H1 (cell line): ENCODE results near the gene CHRNA3. TPM values are rescaled to one million over a fixed set of nuclear protein-coding genes. Genes with fewer than 3 reads are reported as not detected.

Experiments
- CTCF ChIA-PET: fragments of 300-600 bp; sonication (Branson Sonifier 250); formaldehyde crosslinking; loops from one replicate; lab custom pipeline; 2021; ENCODE audit not compliant: partially characterized antibody; lab: Charles Lee
- POLR2A ChIA-PET: fragments of 300-600 bp; sonication (Branson Sonifier 250); formaldehyde crosslinking; loops from one replicate; lab custom pipeline; 2021; ENCODE audit warnings: inconsistent platforms; ENCODE audit not compliant: partially characterized antibody; lab: Charles Lee
- DNase-seq, 2 experiments: peaks; one replicate each; pipeline versions ENCODE4 v3.0.0 to v3.0.0-alpha.2; 2010 to 2022; ENCODE audit warnings: low spot score in 2 of 2, low read depth in 1 of 2, mixed read lengths in 1 of 2
- FAIRE-seq: peaks from 2 replicates; lab custom pipeline; 2011; peaks lifted over from hg19 to GRCh38; lab: Jason Lieb, UNC
- H2AFZ ChIP-seq: 2 replicates; pipeline ENCODE4 v1.8.1; 2012; ENCODE audit warnings: low read length, inconsistent platforms
- H2AK5ac ChIP-seq: 2 replicates; pipeline ENCODE4 v1.6.1; 2013; ENCODE audit warnings: low read depth, low read length
- H2BK120ac ChIP-seq: replicated peaks from 2 replicates; pipeline ENCODE3; 2013; ENCODE audit warnings: low read depth, low read length, inconsistent platforms
- H2BK12ac ChIP-seq: 2 replicates; pipeline ENCODE4 v1.6.1; 2013; ENCODE audit warnings: low read depth, low read length
- H2BK15ac ChIP-seq: 2 replicates; pipeline ENCODE4 v1.6.1; 2013; ENCODE audit warnings: low read length
- H2BK20ac ChIP-seq: 2 replicates; pipeline ENCODE4 v1.6.1; 2013; ENCODE audit warnings: low read length
- H2BK5ac ChIP-seq: 2 replicates; pipeline ENCODE4 v1.6.1; 2013; ENCODE audit warnings: low read depth, low read length
- H3K14ac ChIP-seq: 2 replicates; pipeline ENCODE4 v1.6.1; 2013; ENCODE audit warnings: inconsistent platforms; ENCODE audit not compliant: insufficient read length
- H3K18ac ChIP-seq: 2 replicates; pipeline ENCODE4 v1.6.1; 2013; ENCODE audit warnings: low read length; ENCODE audit errors: extremely low read depth
- H3K23ac ChIP-seq: 2 replicates; pipeline ENCODE4 v1.6.1; 2013; ENCODE audit warnings: inconsistent platforms; ENCODE audit not compliant: insufficient read length
- H3K23me2 ChIP-seq: 2 replicates; pipeline ENCODE4 v1.6.1; 2013; ENCODE audit warnings: low read depth, low read length
- H3K27ac ChIP-seq: 2 replicates; pipeline ENCODE4 v1.6.1; 2011; ENCODE audit warnings: low read depth, low read length, inconsistent platforms
- H3K27me3 ChIP-seq, 4 experiments: replicated peaks in 1 of 4; 1 replicate in 1 of 4; 2 replicates in 3 of 4; pipeline versions ENCODE4 v1.6.1 to v1.8.1; 2011 to 2013; ENCODE audit warnings: low read length in 3 of 4, mild to moderate bottlenecking in 3 of 4, inconsistent platforms in 2 of 4, mixed read lengths in 2 of 4, moderate library complexity in 1 of 4; ENCODE audit not compliant: control insufficient read depth in 3 of 4, insufficient read depth in 3 of 4; ENCODE audit errors: extremely low read depth in 1 of 4
- H3K36me3 ChIP-seq, 4 experiments: 2 replicates each; pipeline versions ENCODE4 v1.6.1 to v1.8.1; 2011 to 2013; ENCODE audit warnings: mild to moderate bottlenecking in 4 of 4, low read length in 3 of 4, moderate library complexity in 2 of 4, control low read depth in 1 of 4, inconsistent platforms in 1 of 4; ENCODE audit not compliant: insufficient read depth in 4 of 4, control insufficient read depth in 2 of 4
- H3K4ac ChIP-seq: replicated peaks from 2 replicates; pipeline ENCODE3; 2013; ENCODE audit warnings: low read length, low read depth, mixed read lengths, inconsistent platforms; ENCODE audit not compliant: insufficient read length
- H3K4me1 ChIP-seq, 4 experiments: replicated peaks in 1 of 4; 1 replicate in 1 of 4; 2 replicates in 3 of 4; pipeline versions ENCODE4 v1.6.1 to v1.8.1; 2011 to 2013; ENCODE audit warnings: low read length in 3 of 4, inconsistent platforms in 2 of 4, mixed read lengths in 1 of 4; ENCODE audit not compliant: insufficient read depth in 4 of 4, control insufficient read depth in 3 of 4
- H3K4me2 ChIP-seq, 2 experiments: 2 replicates each; pipeline versions ENCODE4 v1.6.1 to v1.8.1; 2011 to 2013; ENCODE audit warnings: low read depth in 2 of 2, low read length in 2 of 2, control low read depth in 1 of 2, inconsistent platforms in 1 of 2, mild to moderate bottlenecking in 1 of 2; ENCODE audit not compliant: insufficient read depth in 1 of 2
- H3K4me3 ChIP-seq, 4 experiments: fragments of 200-600, 300-600 bp in 1 of 4; sonication (generic), shearing (Covaris generic), sonication (Bioruptor Twin) in 1 of 4; 2 replicates each; pipeline versions ENCODE4 v1.5.1 to v1.8.1; 2011 to 2016; ENCODE audit warnings: low read length in 4 of 4, low read depth in 3 of 4, control low read depth in 2 of 4, inconsistent platforms in 2 of 4, mild to moderate bottlenecking in 2 of 4, mixed read lengths in 1 of 4, moderate library complexity in 1 of 4; ENCODE audit not compliant: insufficient read depth in 2 of 4; ENCODE audit errors: extremely low read depth in 1 of 4
- H3K56ac ChIP-seq: replicated peaks from 2 replicates; pipeline ENCODE3; 2013; ENCODE audit warnings: low read depth, mild to moderate bottlenecking, mixed read lengths, low read length, inconsistent platforms; ENCODE audit not compliant: insufficient read length
- H3K79me1 ChIP-seq: 2 replicates; pipeline ENCODE4 v1.6.1; 2013; ENCODE audit warnings: low read depth, low read length, control low read depth
- H3K79me2 ChIP-seq, 2 experiments: 2 replicates each; pipeline versions ENCODE4 v1.6.1 to v1.8.1; 2012 to 2013; ENCODE audit warnings: low read length in 2 of 2, mild to moderate bottlenecking in 2 of 2, inconsistent platforms in 1 of 2; ENCODE audit not compliant: insufficient read depth in 2 of 2, control insufficient read depth in 1 of 2
- H3K9ac ChIP-seq, 4 experiments: replicated peaks in 1 of 4; 1 replicate in 1 of 4; 2 replicates in 3 of 4; pipeline versions ENCODE4 v1.6.1 to v1.8.1; 2011 to 2013; ENCODE audit warnings: low read depth in 3 of 4, low read length in 3 of 4, control low read depth in 2 of 4, mild to moderate bottlenecking in 2 of 4, moderate library complexity in 2 of 4, inconsistent platforms in 1 of 4; ENCODE audit errors: extremely low read depth in 1 of 4
- H3K9me3 ChIP-seq, 2 experiments: 2 replicates each; pipeline versions ENCODE4 v1.6.1 to v1.8.1; 2012 to 2013; ENCODE audit warnings: mild to moderate bottlenecking in 2 of 2, moderate library complexity in 2 of 2, control low read depth in 1 of 2, inconsistent platforms in 1 of 2, low read depth in 1 of 2, low read length in 1 of 2, mixed read lengths in 1 of 2; ENCODE audit not compliant: insufficient read depth in 2 of 2
- H4K20me1 ChIP-seq, 2 experiments: replicated peaks in 1 of 2; 2 replicates each; pipeline versions ENCODE3 to v1.8.1; 2011 to 2013; ENCODE audit warnings: inconsistent platforms in 2 of 2, low read length in 2 of 2, mild to moderate bottlenecking in 1 of 2; ENCODE audit not compliant: insufficient read depth in 2 of 2, control insufficient read depth in 1 of 2
- H4K5ac ChIP-seq: 2 replicates; pipeline ENCODE4 v1.6.1; 2013; ENCODE audit warnings: low read length, low read depth, mixed read lengths, inconsistent platforms; ENCODE audit not compliant: insufficient read length
- H4K8ac ChIP-seq: 2 replicates; pipeline ENCODE4 v1.8.0; 2013; ENCODE audit warnings: mild to moderate bottlenecking, moderate library complexity, low read length, inconsistent platforms; ENCODE audit not compliant: insufficient read depth; ENCODE audit errors: extremely low read depth
- H4K91ac ChIP-seq: replicated peaks from 2 replicates; pipeline ENCODE3; 2013; ENCODE audit warnings: low read length, mixed read lengths, inconsistent platforms; ENCODE audit not compliant: insufficient read length
- CREB1 ChIP-seq: IDR thresholded peaks from 2 replicates; pipeline ENCODE4 v1.6.1; 2012; ENCODE audit warnings: inconsistent platforms
- EGR1 ChIP-seq: IDR thresholded peaks from 2 replicates; pipeline ENCODE4 v1.6.1; 2011; ENCODE audit warnings: low read depth, low read length, borderline replicate concordance
- EP300 ChIP-seq, 2 experiments: IDR thresholded peaks; 1 replicate in 1 of 2; 2 replicates in 1 of 2; pipeline ENCODE4 v1.6.1; 2011 to 2012; ENCODE audit warnings: low read depth in 2 of 2, low read length in 2 of 2, mild to moderate bottlenecking in 2 of 2, borderline replicate concordance in 1 of 2, inconsistent platforms in 1 of 2, moderate library complexity in 1 of 2
- FOSL1 ChIP-seq: IDR thresholded peaks from 2 replicates; pipeline ENCODE4 v1.6.1; 2011; ENCODE audit warnings: mild to moderate bottlenecking, low read depth, low read length, moderate library complexity; ENCODE audit not compliant: insufficient read depth
- KDM5A ChIP-seq: fragments of 200-600 bp; IDR thresholded peaks from 2 replicates; pipeline ENCODE4 v1.7.1; 2012; ENCODE audit warnings: mild to moderate bottlenecking, low read length, inconsistent platforms, mixed read lengths
- NANOG ChIP-seq: IDR thresholded peaks from 2 replicates; pipeline ENCODE4 v1.6.1; 2011; ENCODE audit warnings: low read length, low read depth, mild to moderate bottlenecking, inconsistent platforms; ENCODE audit not compliant: insufficient read depth, poor library complexity, severe bottlenecking
- POLR2AphosphoS5 ChIP-seq: IDR thresholded peaks from 2 replicates; pipeline ENCODE4 v1.6.1; 2011; ENCODE audit warnings: low read depth, low read length
- SP1 ChIP-seq: IDR thresholded peaks from 2 replicates; pipeline ENCODE4 v1.6.1; 2011; ENCODE audit warnings: low read depth, low read length
- WGBS, 2 experiments: shearing (Covaris generic) in 1 of 2; methylation state at CpG; one replicate each; pipeline versions ENCODE4 v1.1.6 to v1.1.7; 2013 to 2015; ENCODE audit warnings: low lambda C conversion rate in 2 of 2, mixed read lengths in 2 of 2, inconsistent platforms in 1 of 2, low coverage in 1 of 2, missing lambda C conversion rate in 1 of 2; ENCODE audit not compliant: insufficient replicate concordance in 2 of 2, insufficient coverage in 1 of 2, insufficient read length in 1 of 2; ENCODE audit errors: extremely low coverage in 1 of 2, missing lambda C conversion rate in 1 of 2; 5-methylcytosine and 5-hydroxymethylcytosine counted together
- polyA plus RNA-seq, 7 experiments: library from polyadenylated mRNA; depleted of rRNA in 3 of 7; stranded (reverse) in 5 of 7; unstranded in 2 of 7; fragments of >200 nt in 5 of 7; fragments of 200-250 nt in 2 of 7; gene quantifications; 1 replicate in 5 of 7; 2 replicates in 1 of 7; 4 replicates in 1 of 7; pipeline versions ENCODE4 v1.2.1 to v1.2.3, GENCODE V29; 2011 to 2013; ENCODE audit warnings: missing spikeins in 2 of 7, mixed read lengths in 2 of 7
- total RNA-seq: library from RNA; stranded (reverse); fragmentation: NEBNext Ultra II Directional; extraction: Animal tissue kit (Norgen Biotek cat#: 25700); gene quantifications from 2 replicates; pipeline ENCODE4 v1.2.1, GENCODE V29; 2021
- TF ChIP-seq, protein P1 (sequence below): IDR thresholded peaks from 2 replicates; pipeline ENCODE4 v1.6.1; 2012; ENCODE audit warnings: low read length, inconsistent platforms

Gene CHRNA3
- total and polyA plus RNA-seq, 2 of the 8 experiments (the other 6 are each of a cell fraction or from before 2014, with no cell fraction given) = 2.1 to 4.7 TPM

- Histone ChIP-seq H3K23me2 (no peaks in the 10 kb centered on the region; the same call in 1 of the 2 replicates), H3K23ac (no peak overlapping the region), H2BK5ac (no peak overlapping the region), H2BK120ac (no peak overlapping the region), H3K18ac (no peak overlapping the region), H3K56ac (no peak overlapping the region), H3K27ac (no peak overlapping the region), H2BK12ac (no peak overlapping the region), H3K36me3 (peaks cover 0 to 6% (median 0%) of the 10 kb centered on the region in 4 experiments; a peak in 2 of 8 replicates), H2BK20ac (no peak overlapping the region), H4K91ac (no peak overlapping the region), H4K5ac (no peak overlapping the region), H3K79me1 (peaks cover 2% of the 10 kb centered on the region; the same call in 1 of the 2 replicates), H3K4me1 (no peaks in the 10 kb centered on the region), H3K4me2 (no peak overlapping the region), H3K14ac (no peak overlapping the region), H3K27me3 (no peaks in the 10 kb centered on the region), H3K9ac (no peak overlapping the region), H2BK15ac (no peak overlapping the region), H2AK5ac (no peak overlapping the region), H4K20me1 (no peaks in the 10 kb centered on the region), H2AFZ (no peak overlapping the region), H3K4ac (no peak overlapping the region), H3K4me3 (no peak overlapping the region), H3K9me3 (no peaks in the 10 kb centered on the region), H3K79me2 (no peaks in the 10 kb centered on the region), H4K8ac (no peak overlapping the region)
- 81% methylated on average over 6 of the region's 6 CpGs; no CpG with 5 or more reads in 1 of the 2 experiments for WGBS, 2 experiments
- ChIA-PET CTCF (interaction anchor here (1.1 to 6.1 kb wide), 3 partner anchors 9 to 10 kb away, joined by 5 to 49 read pairs (median 12); no protein-coding TSS in a partner anchor), POLR2A (no interaction called here)
- FAIRE-seq (no peak), DNase-seq (peak in 1 of 2 experiments; percentile 22)
- TF ChIP-seq EP300 (IDR thresholded peaks at IDR 0.05; ENCODE audit: borderline replicate concordance in 1 of 2, low read depth in 2 of 2, low read length in 2 of 2) (no peak), CREB1 (no peak), KDM5A (no peak), POLR2AphosphoS5 (no peak), NANOG (no peak), FOSL1 (no peak), SP1 (no peak), EGR1 (no peak)
- TF ChIP-seq, protein P1, sequence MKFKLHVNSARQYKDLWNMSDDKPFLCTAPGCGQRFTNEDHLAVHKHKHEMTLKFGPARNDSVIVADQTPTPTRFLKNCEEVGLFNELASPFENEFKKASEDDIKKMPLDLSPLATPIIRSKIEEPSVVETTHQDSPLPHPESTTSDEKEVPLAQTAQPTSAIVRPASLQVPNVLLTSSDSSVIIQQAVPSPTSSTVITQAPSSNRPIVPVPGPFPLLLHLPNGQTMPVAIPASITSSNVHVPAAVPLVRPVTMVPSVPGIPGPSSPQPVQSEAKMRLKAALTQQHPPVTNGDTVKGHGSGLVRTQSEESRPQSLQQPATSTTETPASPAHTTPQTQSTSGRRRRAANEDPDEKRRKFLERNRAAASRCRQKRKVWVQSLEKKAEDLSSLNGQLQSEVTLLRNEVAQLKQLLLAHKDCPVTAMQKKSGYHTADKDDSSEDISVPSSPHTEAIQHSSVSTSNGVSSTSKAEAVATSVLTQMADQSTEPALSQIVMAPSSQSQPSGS = no peak
These were observed 7.4 kb upstream of the CHRNA3 start for GRCh38 chr15:78628227-78628626.
